K562 (cell line): ENCODE results near the gene UCN.
"Not testable (repeated sequence)": the region's sequence is repeated elsewhere in the genome, so short reads cannot be mapped to it uniquely, and the experiment has no call there.

Source experiments
- DPF2 ChIP-seq: fragments of 450-650 bp; IDR thresholded peaks from 2 replicates; pipeline ENCODE4 v1.6.1; 2016
- ELF4 ChIP-seq: fragments of 450-650 bp; formaldehyde crosslinking; IDR thresholded peaks from 2 replicates; pipeline ENCODE4 v1.4.0; 2022; ENCODE audit warnings: missing genetic modification characterization
- EZH2 ChIP-seq: IDR thresholded peaks from 2 replicates; pipeline ENCODE4 v1.6.1; 2012; ENCODE audit warnings: low read depth, mild to moderate bottlenecking, inconsistent platforms, low read length, borderline replicate concordance
- MAFF ChIP-seq: IDR thresholded peaks from 2 replicates; pipeline ENCODE4 v1.6.1; 2012; ENCODE audit warnings: low read length, improper control_type of control experiment
- PATZ1 ChIP-seq: fragments of 250-450 bp; sonication (Bioruptor Pico); IDR thresholded peaks from 2 replicates; pipeline ENCODE4 v1.5.0; 2020; ENCODE audit warnings: mild to moderate bottlenecking, borderline replicate concordance
- POLR2A ChIP-seq: fragments of 450-650 bp; conservative IDR thresholded peaks from 2 replicates; pipeline ENCODE4 v1.6.1; 2016
- U2AF2 ChIP-seq: fragments of 200-400 bp; formaldehyde crosslinking; optimal IDR thresholded peaks from 2 replicates; pipeline ENCODE3; 2017; ENCODE audit warnings: low read depth, mild to moderate bottlenecking, low read length
- ZFP91 ChIP-seq: sonication (generic); formaldehyde crosslinking; IDR thresholded peaks from 2 replicates; pipeline ENCODE4 v1.8.0; 2022; ENCODE audit warnings: mild to moderate bottlenecking, missing genetic modification reagents
- ZNF274 ChIP-seq: IDR thresholded peaks from 2 replicates; pipeline ENCODE4 v1.6.1; 2011; ENCODE audit warnings: low read depth, mild to moderate bottlenecking, low read length, moderate library complexity, borderline replicate concordance

GRCh38 chr2:27353386-27353761, 45.1 kb upstream of the UCN start:
- TF ChIP-seq U2AF2; PATZ1 (CRISPR knock-in tag); ZFP91 (CRISPR knock-in tag); DPF2; POLR2A; ELF4 (CRISPR knock-in tag); EZH2; MAFF; ZNF274: not testable (repeated sequence)
